Measurements from ENCODE around the gene TXLNB.

- TF ChIP-seq, protein P1, sequence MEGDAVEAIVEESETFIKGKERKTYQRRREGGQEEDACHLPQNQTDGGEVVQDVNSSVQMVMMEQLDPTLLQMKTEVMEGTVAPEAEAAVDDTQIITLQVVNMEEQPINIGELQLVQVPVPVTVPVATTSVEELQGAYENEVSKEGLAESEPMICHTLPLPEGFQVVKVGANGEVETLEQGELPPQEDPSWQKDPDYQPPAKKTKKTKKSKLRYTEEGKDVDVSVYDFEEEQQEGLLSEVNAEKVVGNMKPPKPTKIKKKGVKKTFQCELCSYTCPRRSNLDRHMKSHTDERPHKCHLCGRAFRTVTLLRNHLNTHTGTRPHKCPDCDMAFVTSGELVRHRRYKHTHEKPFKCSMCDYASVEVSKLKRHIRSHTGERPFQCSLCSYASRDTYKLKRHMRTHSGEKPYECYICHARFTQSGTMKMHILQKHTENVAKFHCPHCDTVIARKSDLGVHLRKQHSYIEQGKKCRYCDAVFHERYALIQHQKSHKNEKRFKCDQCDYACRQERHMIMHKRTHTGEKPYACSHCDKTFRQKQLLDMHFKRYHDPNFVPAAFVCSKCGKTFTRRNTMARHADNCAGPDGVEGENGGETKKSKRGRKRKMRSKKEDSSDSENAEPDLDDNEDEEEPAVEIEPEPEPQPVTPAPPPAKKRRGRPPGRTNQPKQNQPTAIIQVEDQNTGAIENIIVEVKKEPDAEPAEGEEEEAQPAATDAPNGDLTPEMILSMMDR (IDR thresholded peaks at IDR 0.05; ENCODE audit: poor library complexity): no peak
- no peak for TF ChIP-seq EZH2phosphoT487 (IDR thresholded peaks at IDR 0.05; ENCODE audit: low read depth, severe bottlenecking, unreplicated experiment)
- no peak for TF ChIP-seq EZH2 (IDR thresholded peaks at IDR 0.05; ENCODE audit: borderline replicate concordance)
Observed at GRCh38 chr6:139290787-139291311, 949 bp downstream of the TXLNB start.

All from hepatocyte (in vitro differentiated cells).